NCI-H1930 (cell line): Measurements from ENCODE around the gene PSAP.
"Not testable (repeated sequence)": the region's sequence is repeated elsewhere in the genome, so short reads cannot be mapped to it uniquely, and the experiment has no call there.

ENCODE experiments used
- DNase-seq, 2 experiments: peaks; one replicate each; lab custom pipeline; 2025; lab: John Stamatoyannopoulos, UW

Gene PSAP

GRCh38 chr10:71873582-71874211 lies 22.6 kb upstream of the PSAP start:
- DNase-seq, result no peak

GRCh38 chr10:71869601-71870000 lies 18.6 kb upstream of the PSAP start:
- not testable (repeated sequence) for DNase-seq

- no peak for DNase-seq
Measured at GRCh38 chr10:71868192-71868697, 17.2 kb upstream of the PSAP start.

- no peak for DNase-seq
Measured at GRCh38 chr10:71865561-71866041, 14.6 kb upstream of the PSAP start.

GRCh38 chr10:71864911-71865361 lies 13.9 kb upstream of the PSAP start:
- no peak for DNase-seq

GRCh38 chr10:71863203-71863602 lies 12.2 kb upstream of the PSAP start:
- no peak for DNase-seq

- DNase-seq, result peak in 1 of 2 experiments; percentile 8
Measured at GRCh38 chr10:71860243-71861029, 9.4 kb upstream of the PSAP start.

- DNase-seq, result no peak
Measured at GRCh38 chr10:71857934-71858890, 7.2 kb upstream of the PSAP start.

- no peak for DNase-seq
Measured at GRCh38 chr10:71856619-71857018, 5.6 kb upstream of the PSAP start.

GRCh38 chr10:71854031-71854430 lies 3.0 kb upstream of the PSAP start:
- no peak for DNase-seq

GRCh38 chr10:71852355-71852937 lies 1.4 kb upstream of the PSAP start:
- no peak for DNase-seq

- DNase-seq, result not testable (repeated sequence)
Measured at GRCh38 chr10:71851465-71852095, 529 bp upstream of the PSAP start.

GRCh38 chr10:71850021-71850742 lies 869 bp downstream of the PSAP start:
- no peak for DNase-seq

- no peak for DNase-seq
Measured at GRCh38 chr10:71849461-71849908, 1.6 kb downstream of the PSAP start.

- no peak for DNase-seq
Measured at GRCh38 chr10:71848325-71849275, 2.5 kb downstream of the PSAP start.

GRCh38 chr10:71847418-71847817 lies 3.6 kb downstream of the PSAP start:
- no peak for DNase-seq

GRCh38 chr10:71846816-71847215 lies 4.2 kb downstream of the PSAP start:
- no peak for DNase-seq

GRCh38 chr10:71845410-71846405 lies 5.3 kb downstream of the PSAP start:
- DNase-seq, result no peak
